Fibroblast of lung (primary cell): ENCODE results near the gene RRAGD. TPM values are rescaled to one million over a fixed set of nuclear protein-coding genes. Genes with fewer than 3 reads are reported as not detected.

Experiments
- DNase-seq, 2 donors: peaks; one replicate each; pipeline versions ENCODE4 v3.0.0 to v3.0.0-alpha.2; 2010; ENCODE audit warnings: low read depth in 2 of 2
- H2AFZ ChIP-seq: 2 replicates; pipeline ENCODE4 v1.5.1; 2012; ENCODE audit warnings: low read length, control low read depth, inconsistent platforms
- H3K27ac ChIP-seq: 2 replicates; pipeline ENCODE4 v1.5.1; 2011; ENCODE audit warnings: low read length, control low read depth; ENCODE audit not compliant: insufficient read depth
- H3K27me3 ChIP-seq: 2 replicates; pipeline ENCODE4 v1.5.1; 2011; ENCODE audit warnings: mild to moderate bottlenecking, low read length; ENCODE audit not compliant: control insufficient read depth, insufficient read depth
- H3K36me3 ChIP-seq: 2 replicates; pipeline ENCODE4 v1.5.1; 2011; ENCODE audit warnings: low read length; ENCODE audit not compliant: control insufficient read depth, insufficient read depth
- H3K4me1 ChIP-seq: 2 replicates; pipeline ENCODE4 v1.5.1; 2011; ENCODE audit warnings: low read length; ENCODE audit not compliant: control insufficient read depth, insufficient read depth; ENCODE audit errors: extremely low read depth
- H3K4me2 ChIP-seq: 2 replicates; pipeline ENCODE4 v1.5.1; 2011; ENCODE audit warnings: low read length, control low read depth; ENCODE audit not compliant: insufficient read depth; ENCODE audit errors: extremely low read depth
- H3K4me3 ChIP-seq, 4 experiments: fragments of 200-600 bp in 1 of 4; sonication (generic) in 1 of 4; replicated peaks in 1 of 4; 2 replicates each; pipeline ENCODE4 v1.5.1; 2011 to 2016; ENCODE audit warnings: low read length in 4 of 4, low read depth in 3 of 4, mild to moderate bottlenecking in 3 of 4, control low read depth in 2 of 4, inconsistent platforms in 1 of 4, mixed read lengths in 1 of 4; ENCODE audit not compliant: insufficient read depth in 1 of 4; ENCODE audit errors: control extremely low read depth in 1 of 4
- H3K79me2 ChIP-seq: 2 replicates; pipeline ENCODE4 v1.5.1; 2012; ENCODE audit warnings: mild to moderate bottlenecking, low read length, inconsistent platforms; ENCODE audit not compliant: control insufficient read depth, insufficient read depth
- H3K9ac ChIP-seq: 2 replicates; pipeline ENCODE4 v1.5.1; 2011; ENCODE audit warnings: mild to moderate bottlenecking, low read length, control low read depth; ENCODE audit not compliant: insufficient read depth
- H3K9me3 ChIP-seq: 2 replicates; pipeline ENCODE4 v1.5.1; 2012; ENCODE audit warnings: low read depth, low read length; ENCODE audit not compliant: control insufficient read depth, insufficient read depth
- H4K20me1 ChIP-seq: 2 replicates; pipeline ENCODE4 v1.5.1; 2011; ENCODE audit warnings: low read length; ENCODE audit not compliant: control insufficient read depth, insufficient read depth; ENCODE audit errors: extremely low read depth
- EZH2 ChIP-seq: IDR thresholded peaks from 2 replicates; pipeline ENCODE4 v1.5.1; 2012; ENCODE audit warnings: low read length, control low read depth, mild to moderate bottlenecking; ENCODE audit errors: missing control alignments
- polyA plus RNA-seq, 2 donors: library from polyadenylated mRNA; depleted of rRNA in 1 of 2; stranded (reverse) in 1 of 2; unstranded in 1 of 2; fragments of >200 nt; gene quantifications; 2 replicates each; pipeline ENCODE4 v1.2.1, GENCODE V29; 2011 to 2012; ENCODE audit warnings: missing spikeins in 1 of 2
- total RNA-seq: library from RNA; depleted of rRNA; stranded (reverse); fragments of >200 nt; gene quantifications from 2 replicates; pipeline ENCODE4 v1.2.1, GENCODE V29; 2014
- TF ChIP-seq, protein P1 (sequence below), 2 donors: IDR thresholded peaks in 1 of 2; conservative IDR thresholded peaks in 1 of 2; 1 replicate in 1 of 2; 2 replicates in 1 of 2; pipeline ENCODE4 v1.5.1; 2011 to 2012; ENCODE audit warnings: low read length in 2 of 2, control low read depth in 1 of 2, inconsistent platforms in 1 of 2, low read depth in 1 of 2, mild to moderate bottlenecking in 1 of 2

RRAGD gene
- total and polyA plus RNA-seq, 2 donors (not counting 1 experiment from before 2014, with no cell fraction given), result 0.07 to 1.8 TPM

DNA sequence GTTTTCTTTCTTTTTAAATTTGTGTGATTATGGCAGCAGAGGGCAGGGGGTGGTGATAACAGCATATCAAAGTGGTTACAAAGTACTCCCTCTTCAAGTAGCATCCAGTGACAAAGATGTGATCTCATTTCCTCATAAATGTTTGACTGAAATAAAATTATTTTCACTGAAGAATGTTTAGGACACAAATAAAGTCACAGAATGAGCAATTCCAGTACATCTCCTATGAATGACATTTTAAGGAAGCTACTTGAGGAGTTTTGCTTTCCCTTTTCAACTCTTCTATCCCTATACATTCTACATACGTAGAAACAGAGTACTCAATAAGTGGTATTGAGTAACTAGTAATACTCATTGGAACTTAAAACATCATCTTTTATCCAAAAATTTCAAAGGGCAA is 83.1 kb downstream of the RRAGD start:
- DNase-seq, result no peak
- no peaks in the 10 kb centered on the region for H3K4me1 ChIP-seq
- no peak overlapping the region for H3K4me2 ChIP-seq
- H2AFZ ChIP-seq, result no peak overlapping the region
- H3K4me3 ChIP-seq, result no peak overlapping the region
- no peaks in the 10 kb centered on the region for H3K79me2 ChIP-seq
- H3K9ac ChIP-seq, result no peak overlapping the region
- H3K36me3 ChIP-seq, result no peaks in the 10 kb centered on the region
- no peaks in the 10 kb centered on the region for H4K20me1 ChIP-seq
- H3K9me3 ChIP-seq, result no peaks in the 10 kb centered on the region
- no peak overlapping the region for H3K27ac ChIP-seq
- no peaks in the 10 kb centered on the region for H3K27me3 ChIP-seq
- no peak for TF ChIP-seq EZH2
- TF ChIP-seq, protein P1, sequence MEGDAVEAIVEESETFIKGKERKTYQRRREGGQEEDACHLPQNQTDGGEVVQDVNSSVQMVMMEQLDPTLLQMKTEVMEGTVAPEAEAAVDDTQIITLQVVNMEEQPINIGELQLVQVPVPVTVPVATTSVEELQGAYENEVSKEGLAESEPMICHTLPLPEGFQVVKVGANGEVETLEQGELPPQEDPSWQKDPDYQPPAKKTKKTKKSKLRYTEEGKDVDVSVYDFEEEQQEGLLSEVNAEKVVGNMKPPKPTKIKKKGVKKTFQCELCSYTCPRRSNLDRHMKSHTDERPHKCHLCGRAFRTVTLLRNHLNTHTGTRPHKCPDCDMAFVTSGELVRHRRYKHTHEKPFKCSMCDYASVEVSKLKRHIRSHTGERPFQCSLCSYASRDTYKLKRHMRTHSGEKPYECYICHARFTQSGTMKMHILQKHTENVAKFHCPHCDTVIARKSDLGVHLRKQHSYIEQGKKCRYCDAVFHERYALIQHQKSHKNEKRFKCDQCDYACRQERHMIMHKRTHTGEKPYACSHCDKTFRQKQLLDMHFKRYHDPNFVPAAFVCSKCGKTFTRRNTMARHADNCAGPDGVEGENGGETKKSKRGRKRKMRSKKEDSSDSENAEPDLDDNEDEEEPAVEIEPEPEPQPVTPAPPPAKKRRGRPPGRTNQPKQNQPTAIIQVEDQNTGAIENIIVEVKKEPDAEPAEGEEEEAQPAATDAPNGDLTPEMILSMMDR (conservative IDR thresholded peaks at IDR 0.05 in 1 of 2, IDR thresholded peaks at IDR 0.05 in 1 of 2; ENCODE audit: low read depth in 1 of 2, low read length in 2 of 2), result no peak

- Histone ChIP-seq H3K79me2 (no peaks in the 10 kb centered on the region), H3K27me3 (no peaks in the 10 kb centered on the region), H3K36me3 (no peaks in the 10 kb centered on the region), H2AFZ (no peak overlapping the region), H3K9me3 (no peaks in the 10 kb centered on the region), H3K4me2 (no peak overlapping the region), H4K20me1 (no peaks in the 10 kb centered on the region), H3K27ac (no peak overlapping the region), H3K4me1 (no peaks in the 10 kb centered on the region), H3K9ac (no peak overlapping the region), H3K4me3 (no peak overlapping the region)
- DNase-seq, result no peak
- TF ChIP-seq, protein P1 (conservative IDR thresholded peaks at IDR 0.05 in 1 of 2, IDR thresholded peaks at IDR 0.05 in 1 of 2; ENCODE audit: low read depth in 1 of 2, low read length in 2 of 2), result no peak
- no peak for TF ChIP-seq EZH2
These were observed 87.8 kb downstream of the RRAGD start for GRCh38 chr6:89324304-89324703.

DNA sequence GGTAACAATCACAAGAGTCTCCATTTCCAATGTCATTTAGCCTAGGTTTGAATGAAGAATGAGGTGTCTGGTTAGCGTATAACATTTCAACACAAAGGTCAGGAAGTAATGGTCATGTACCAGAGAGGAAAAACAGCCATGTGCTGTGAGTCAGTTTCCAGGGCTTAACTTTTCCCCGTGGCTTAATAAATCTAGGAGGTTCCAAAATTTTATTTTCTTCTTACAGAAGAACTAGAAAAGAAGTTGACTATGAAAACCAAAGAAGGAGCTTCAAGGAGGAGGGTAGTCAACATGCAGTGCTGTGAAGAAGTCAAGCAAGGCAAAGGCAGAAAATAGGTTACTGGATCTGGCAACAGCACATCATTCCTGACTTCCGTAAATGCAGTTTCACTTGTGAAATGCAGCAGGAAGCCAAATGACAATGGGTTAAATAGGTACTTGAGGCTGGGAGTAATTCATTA is 88.5 kb downstream of the RRAGD start:
- Histone ChIP-seq H3K4me3 (no peak overlapping the region), H3K36me3 (no peaks in the 10 kb centered on the region), H3K9ac (no peak overlapping the region), H2AFZ (no peak overlapping the region), H3K4me2 (no peak overlapping the region), H3K27ac (no peak overlapping the region), H4K20me1 (no peaks in the 10 kb centered on the region), H3K9me3 (no peaks in the 10 kb centered on the region), H3K4me1 (no peaks in the 10 kb centered on the region), H3K27me3 (no peaks in the 10 kb centered on the region), H3K79me2 (no peaks in the 10 kb centered on the region)
- TF ChIP-seq EZH2, result no peak
- TF ChIP-seq, protein P1 (conservative IDR thresholded peaks at IDR 0.05 in 1 of 2, IDR thresholded peaks at IDR 0.05 in 1 of 2; ENCODE audit: low read depth in 1 of 2, low read length in 2 of 2), result no peak
- peak in 1 of 2 donors; percentile 77 for DNase-seq
